B cell (primary cell): ENCODE results near the gene TMEM82.

ENCODE experiments used
- EZH2 ChIP-seq: IDR thresholded peaks from 2 replicates; pipeline ENCODE4 v1.6.1; 2012; ENCODE audit warnings: borderline replicate concordance, low read depth, mild to moderate bottlenecking, moderate library complexity, low read length; ENCODE audit not compliant: insufficient read depth, poor library complexity, severe bottlenecking
- TF ChIP-seq, protein P1 (sequence below): fragments of 200-600 bp; IDR thresholded peaks from one replicate; pipeline ENCODE4 v1.8.0; 2022; ENCODE audit warnings: antibody characterized with exemption, mild to moderate bottlenecking

DNA sequence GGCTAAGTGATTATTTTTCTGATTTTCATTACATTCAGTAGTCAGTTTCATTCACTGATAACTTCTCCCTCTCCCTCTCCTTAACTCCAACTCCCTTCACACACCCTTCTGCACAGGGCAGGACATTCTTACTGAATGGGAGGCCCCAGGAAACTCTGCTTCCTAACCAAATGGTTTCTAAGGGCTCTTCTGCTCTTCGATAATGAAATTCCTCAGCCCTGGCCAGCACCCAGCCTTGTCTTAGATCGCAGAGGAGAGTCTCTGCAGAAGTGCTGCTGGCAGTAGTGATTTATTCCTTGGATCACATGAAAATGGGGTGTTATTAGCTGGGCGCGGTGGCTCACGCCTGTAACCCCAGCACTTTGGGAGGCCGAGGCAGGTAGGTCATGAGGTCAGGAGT is 41.8 kb upstream of the TMEM82 start:
- TF ChIP-seq, protein P1, sequence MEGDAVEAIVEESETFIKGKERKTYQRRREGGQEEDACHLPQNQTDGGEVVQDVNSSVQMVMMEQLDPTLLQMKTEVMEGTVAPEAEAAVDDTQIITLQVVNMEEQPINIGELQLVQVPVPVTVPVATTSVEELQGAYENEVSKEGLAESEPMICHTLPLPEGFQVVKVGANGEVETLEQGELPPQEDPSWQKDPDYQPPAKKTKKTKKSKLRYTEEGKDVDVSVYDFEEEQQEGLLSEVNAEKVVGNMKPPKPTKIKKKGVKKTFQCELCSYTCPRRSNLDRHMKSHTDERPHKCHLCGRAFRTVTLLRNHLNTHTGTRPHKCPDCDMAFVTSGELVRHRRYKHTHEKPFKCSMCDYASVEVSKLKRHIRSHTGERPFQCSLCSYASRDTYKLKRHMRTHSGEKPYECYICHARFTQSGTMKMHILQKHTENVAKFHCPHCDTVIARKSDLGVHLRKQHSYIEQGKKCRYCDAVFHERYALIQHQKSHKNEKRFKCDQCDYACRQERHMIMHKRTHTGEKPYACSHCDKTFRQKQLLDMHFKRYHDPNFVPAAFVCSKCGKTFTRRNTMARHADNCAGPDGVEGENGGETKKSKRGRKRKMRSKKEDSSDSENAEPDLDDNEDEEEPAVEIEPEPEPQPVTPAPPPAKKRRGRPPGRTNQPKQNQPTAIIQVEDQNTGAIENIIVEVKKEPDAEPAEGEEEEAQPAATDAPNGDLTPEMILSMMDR, result no peak
- no peak for TF ChIP-seq EZH2
